Spinal cord (tissue), 10 donors: ENCODE measurements around the gene SMOC1. TPM values are rescaled to one million over a fixed set of nuclear protein-coding genes. Genes with fewer than 3 reads are reported as not detected.
A peak's percentile ranks its signal among the peaks of the same experiment; 100 is the strongest.

ENCODE experiments used
- DNase-seq, 6 donors: peaks; one replicate each; pipeline versions ENCODE4 v3.0.0 to v3.0.0-alpha.2; 2013 to 2015; ENCODE audit warnings: low spot score in 6 of 6, low read depth in 4 of 6
- H3K27ac ChIP-seq: one replicate; pipeline ENCODE4 v1.5.1; 2013; ENCODE audit warnings: low read depth, low read length, control low read depth
- H3K27me3 ChIP-seq: one replicate; pipeline ENCODE4 v1.6.1; 2013; ENCODE audit warnings: low read length; ENCODE audit not compliant: control insufficient read depth, insufficient read depth
- H3K36me3 ChIP-seq: one replicate; pipeline ENCODE4 v1.6.1; 2013; ENCODE audit warnings: low read length; ENCODE audit not compliant: control insufficient read depth, insufficient read depth
- H3K4me1 ChIP-seq: one replicate; pipeline ENCODE4 v1.6.1; 2013; ENCODE audit warnings: low read length; ENCODE audit not compliant: control insufficient read depth, insufficient read depth
- H3K4me3 ChIP-seq: one replicate; pipeline ENCODE4 v1.5.1; 2013; ENCODE audit warnings: low read depth, low read length, control low read depth
- H3K9me3 ChIP-seq: one replicate; pipeline ENCODE4 v1.6.1; 2013; ENCODE audit warnings: low read length; ENCODE audit not compliant: control insufficient read depth, insufficient read depth
- WGBS: methylation state at CpG from one replicate; pipeline ENCODE4 v1.1.5; 2013; ENCODE audit warnings: missing lambda C conversion rate; ENCODE audit not compliant: insufficient coverage; 5-methylcytosine and 5-hydroxymethylcytosine counted together
- polyA plus RNA-seq, 2 donors: library from polyadenylated mRNA; unstranded; fragments of 120-200 nt; gene quantifications; one replicate each; pipeline ENCODE4 v1.2.1, GENCODE V29; 2013; ENCODE audit not compliant: insufficient read length in 2 of 2
- total RNA-seq, 2 donors: library from RNA; depleted of rRNA in 1 of 2; stranded (reverse); fragments of 120-200 nt in 1 of 2; fragments of >200 nt in 1 of 2; gene quantifications; one replicate each; pipeline versions ENCODE4 v1.2.3 to v1.2.4, GENCODE V29; 2013 to 2014
- donor health status: healthy.

SMOC1 gene
- total and polyA plus RNA-seq, 4 donors: 52.2 to 189 (median 111) TPM

DNA sequence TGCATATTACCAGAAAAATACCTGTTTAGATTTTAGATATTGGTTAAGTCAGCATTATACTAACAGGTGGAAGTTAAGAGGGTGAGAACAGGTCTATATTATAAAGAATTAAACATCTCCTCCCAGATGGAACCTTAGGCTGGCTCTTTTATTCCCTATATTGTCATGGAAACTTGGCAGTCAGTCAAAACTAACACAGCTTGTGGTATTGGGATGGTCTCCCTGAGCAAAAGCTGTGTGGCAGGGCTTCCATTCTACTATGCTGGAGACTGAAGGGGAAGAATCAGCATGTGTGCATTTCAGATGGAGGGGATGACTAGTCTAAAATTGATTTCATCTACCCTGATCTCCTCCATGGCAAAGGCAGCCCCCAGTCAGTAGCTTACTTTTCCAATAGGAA lies 66.7 kb downstream of the SMOC1 start:
- no peak overlapping the region for H3K4me3 ChIP-seq
- peaks cover 19% of the 10 kb centered on the region for H3K4me1 ChIP-seq
- H3K36me3 ChIP-seq: no peaks in the 10 kb centered on the region
- H3K27me3 ChIP-seq: no peaks in the 10 kb centered on the region
- peak in 2 of 6 donors; percentile 86 to 90 for DNase-seq
- H3K9me3 ChIP-seq: peaks cover 3% of the 10 kb centered on the region
- H3K27ac ChIP-seq: no peak overlapping the region

DNA sequence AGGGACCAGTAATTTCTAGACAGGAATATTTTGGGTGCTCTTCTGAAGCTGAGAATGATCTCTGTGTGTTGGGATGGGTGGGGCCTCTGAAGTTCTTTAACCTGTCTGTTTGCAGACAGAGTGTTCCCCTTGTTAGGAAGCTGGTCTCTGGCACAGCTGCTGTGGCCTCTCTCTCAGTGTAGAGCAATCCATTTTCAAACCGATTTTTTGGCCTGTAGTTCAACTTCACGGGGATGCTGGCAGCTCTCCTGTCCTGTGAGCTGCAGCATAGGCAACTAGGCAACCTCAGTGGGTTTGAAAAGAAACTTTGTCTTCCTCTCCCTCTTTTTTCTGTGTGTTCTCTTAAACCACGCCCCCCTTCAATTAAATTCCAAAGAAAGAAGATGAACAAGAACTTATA lies 69.1 kb downstream of the SMOC1 start:
- Histone ChIP-seq H3K9me3 (peaks cover 3% of the 10 kb centered on the region), H3K36me3 (peaks cover 1% of the 10 kb centered on the region), H3K4me3 (no peak overlapping the region), H3K4me1 (peaks cover 25% of the 10 kb centered on the region), H3K27ac (peak overlapping the region; percentile 10), H3K27me3 (no peaks in the 10 kb centered on the region)
- peak in 2 of 6 donors; percentile 70 to 73 for DNase-seq
- WGBS: 35% methylated on average over 2 of the region's 3 CpGs

DNA sequence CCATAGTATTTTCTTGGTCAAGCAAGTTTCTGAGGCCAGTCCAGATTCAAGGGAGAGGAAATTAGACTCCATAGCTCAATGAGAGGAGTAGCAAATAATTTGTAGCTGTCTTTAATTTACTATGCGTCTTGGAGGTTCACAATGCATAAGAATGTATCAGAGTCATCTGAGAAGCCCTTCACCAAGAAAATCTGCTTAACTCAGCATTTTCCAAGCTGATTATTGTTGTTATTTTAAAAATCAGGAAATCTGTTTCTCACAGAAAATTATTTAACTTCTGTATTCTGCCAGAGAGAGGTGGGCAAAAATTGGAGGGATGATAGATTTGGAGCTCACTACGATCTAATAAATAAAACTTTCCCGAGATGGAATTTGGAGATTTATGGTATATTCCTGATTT lies 72.0 kb downstream of the SMOC1 start:
- H3K4me3 ChIP-seq: no peak overlapping the region
- 95% methylated on average over 2 of the region's 3 CpGs for whole genome bisulfite sequencing
- peaks cover 8% of the 10 kb centered on the region for H3K36me3 ChIP-seq
- no peaks in the 10 kb centered on the region for H3K9me3 ChIP-seq
- DNase-seq: no peak
- H3K27me3 ChIP-seq: no peaks in the 10 kb centered on the region
- peaks cover 44% of the 10 kb centered on the region for H3K4me1 ChIP-seq
- H3K27ac ChIP-seq: no peak overlapping the region

DNA sequence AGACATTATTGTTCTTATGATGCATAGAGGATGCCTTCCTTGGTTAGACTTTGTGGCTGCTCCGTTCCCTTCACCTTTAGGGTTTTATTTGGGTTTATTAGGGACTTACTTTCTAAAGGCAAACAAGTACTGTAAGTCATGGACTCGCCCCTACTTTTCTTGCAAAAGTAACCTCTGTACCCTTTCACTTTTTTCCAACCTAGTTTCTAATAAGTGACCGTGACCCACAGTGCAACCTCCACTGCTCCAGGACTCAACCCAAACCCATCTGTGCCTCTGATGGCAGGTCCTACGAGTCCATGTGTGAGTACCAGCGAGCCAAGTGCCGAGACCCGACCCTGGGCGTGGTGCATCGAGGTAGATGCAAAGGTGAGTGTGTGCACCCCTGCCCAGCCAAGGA lies 72.7 kb downstream of the SMOC1 start:
- Histone ChIP-seq H3K36me3 (peaks cover 8% of the 10 kb centered on the region), H3K27me3 (no peaks in the 10 kb centered on the region), H3K9me3 (no peaks in the 10 kb centered on the region), H3K4me3 (no peak overlapping the region), H3K4me1 (peaks cover 44% of the 10 kb centered on the region), H3K27ac (no peak overlapping the region)
- WGBS: 94% methylated on average over 7 of the region's 9 CpGs
- no peak for DNase-seq

DNA sequence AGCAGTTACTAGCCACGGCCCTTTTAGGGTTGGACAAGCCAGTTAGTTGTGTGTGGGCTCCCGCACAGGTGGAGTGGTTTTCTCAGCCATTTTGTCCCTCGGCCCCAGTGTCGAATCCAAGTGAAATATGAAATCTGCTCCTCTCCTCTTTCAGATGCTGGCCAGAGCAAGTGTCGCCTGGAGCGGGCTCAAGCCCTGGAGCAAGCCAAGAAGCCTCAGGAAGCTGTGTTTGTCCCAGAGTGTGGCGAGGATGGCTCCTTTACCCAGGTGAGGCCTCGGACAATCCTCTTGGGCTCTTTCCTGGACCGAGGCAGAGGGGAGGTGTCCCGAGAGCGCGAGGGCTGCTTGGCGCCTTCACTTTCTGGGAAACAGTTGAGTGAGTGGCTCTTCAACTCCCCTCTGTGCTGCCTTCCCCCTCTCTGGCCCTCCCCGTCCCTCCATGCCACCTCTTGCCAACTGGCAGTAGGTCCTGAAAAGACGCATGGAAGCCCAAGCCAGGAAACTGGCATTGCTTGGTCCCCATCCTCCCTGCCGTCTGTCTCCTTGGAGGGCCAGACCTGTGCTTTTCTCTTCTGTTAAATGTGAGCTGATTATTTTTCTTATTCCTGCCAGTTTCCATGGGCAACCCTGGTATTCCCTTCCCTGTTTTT lies 74.2 kb downstream of the SMOC1 start:
- H3K9me3 ChIP-seq: no peaks in the 10 kb centered on the region
- peak overlapping the region; percentile 26 for H3K27ac ChIP-seq
- WGBS: 70% methylated on average over 13 of the region's 16 CpGs
- no peaks in the 10 kb centered on the region for H3K27me3 ChIP-seq
- DNase-seq: peak in 4 of 6 donors; percentile 49 to 97 (median 77)
- no peak overlapping the region for H3K4me3 ChIP-seq
- peaks cover 8% of the 10 kb centered on the region for H3K36me3 ChIP-seq
- peaks cover 44% of the 10 kb centered on the region for H3K4me1 ChIP-seq

DNA sequence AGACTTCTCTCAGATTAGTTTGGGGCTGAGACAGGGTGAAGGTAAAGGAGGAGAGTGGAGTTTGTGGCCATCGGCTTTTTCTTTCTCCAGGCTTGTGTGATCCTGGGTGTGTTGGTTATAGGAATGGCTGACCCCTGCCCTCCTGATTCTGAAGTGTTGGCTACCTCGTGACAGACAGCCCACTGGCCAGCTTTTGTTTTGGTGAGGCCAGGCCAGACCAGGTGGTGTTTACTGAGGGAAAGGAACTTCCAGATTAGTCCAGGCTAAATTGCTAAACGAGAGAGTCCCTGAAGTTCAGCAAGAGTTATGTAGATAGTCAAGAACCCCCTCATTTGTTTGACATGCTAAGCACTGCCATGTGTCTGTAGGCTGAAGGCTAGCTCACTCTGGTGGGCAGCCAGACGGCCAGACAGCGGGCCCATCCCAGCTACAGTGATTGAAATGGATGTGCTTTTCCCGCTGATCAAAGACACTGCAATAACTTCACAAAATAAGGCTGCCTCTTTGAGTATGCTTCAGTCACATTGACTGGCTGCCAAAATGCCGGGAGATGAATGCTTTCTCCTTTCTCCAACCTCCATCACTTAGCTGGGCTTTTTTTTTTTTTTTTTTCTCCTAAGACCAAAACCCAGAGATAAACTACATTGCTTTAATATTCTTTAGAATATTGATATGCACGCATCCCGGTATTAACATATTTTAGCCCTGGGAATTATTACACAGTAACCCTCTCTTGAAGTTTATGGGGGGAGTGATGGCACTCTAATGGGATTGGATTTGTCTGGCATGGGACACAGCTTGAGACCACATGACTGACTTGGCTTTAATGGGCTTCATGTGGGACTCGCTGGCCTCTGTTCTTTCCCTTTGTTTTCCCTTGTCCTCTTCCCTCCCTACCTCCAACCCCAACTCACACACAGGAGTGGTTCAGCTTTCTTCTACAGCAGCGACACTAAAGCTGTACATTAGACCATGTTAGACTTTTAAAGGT lies 76.9 kb downstream of the SMOC1 start:
- no peak overlapping the region for H3K4me3 ChIP-seq
- H3K9me3 ChIP-seq: no peaks in the 10 kb centered on the region
- peak in 2 of 6 donors; percentile 77 to 89 for DNase-seq
- WGBS: 38% methylated on average over 7 of the region's 11 CpGs
- H3K4me1 ChIP-seq: peaks cover 32% of the 10 kb centered on the region
- no peaks in the 10 kb centered on the region for H3K27me3 ChIP-seq
- no peak overlapping the region for H3K27ac ChIP-seq
- H3K36me3 ChIP-seq: peaks cover 8% of the 10 kb centered on the region

DNA sequence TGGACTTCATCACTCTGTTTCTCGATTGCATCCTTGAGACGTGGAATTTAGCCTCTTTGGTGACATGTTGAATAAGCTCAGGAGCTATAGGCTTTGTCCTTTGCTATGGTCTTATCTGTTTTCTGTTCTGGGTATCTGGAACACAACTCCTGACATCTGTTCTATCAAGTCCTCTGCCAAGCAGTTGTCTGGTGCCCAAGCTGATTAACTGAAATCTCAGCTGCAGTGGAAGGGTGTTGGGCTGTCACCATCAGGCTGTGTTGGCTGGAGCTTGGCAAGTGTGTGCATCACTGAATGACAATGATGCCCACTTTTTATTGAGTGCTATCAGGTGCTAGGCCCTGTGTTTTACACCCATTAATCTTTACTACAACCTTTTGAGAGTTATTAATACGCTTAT lies 77.8 kb downstream of the SMOC1 start:
- Histone ChIP-seq H3K27me3 (no peaks in the 10 kb centered on the region), H3K27ac (no peak overlapping the region), H3K4me1 (peaks cover 30% of the 10 kb centered on the region), H3K36me3 (peaks cover 8% of the 10 kb centered on the region), H3K9me3 (no peaks in the 10 kb centered on the region), H3K4me3 (no peak overlapping the region)
- DNase-seq: peak in 2 of 6 donors; percentile 61 to 84
- WGBS: no CpG with 5 or more reads among the region's 3 CpGs

DNA sequence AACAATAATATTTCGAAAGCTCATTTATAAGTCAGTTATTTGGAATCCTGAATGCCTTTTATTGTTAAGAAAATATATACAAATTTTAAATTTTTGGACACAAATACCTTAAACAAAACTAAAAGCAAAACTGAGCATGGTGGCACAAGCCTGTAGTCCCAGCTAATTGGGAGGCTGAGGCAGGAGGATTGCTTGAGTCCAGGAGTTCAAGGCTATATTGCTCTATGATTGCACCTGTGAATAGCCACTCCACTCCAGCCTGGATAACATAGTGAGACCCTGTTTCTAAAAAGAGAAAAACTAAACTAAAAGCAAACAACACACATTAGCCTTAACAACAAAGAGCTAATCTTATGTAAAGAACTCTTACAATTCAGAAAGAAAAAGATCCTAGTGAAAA lies 78.8 kb downstream of the SMOC1 start:
- Histone ChIP-seq H3K9me3 (no peaks in the 10 kb centered on the region), H3K27me3 (no peaks in the 10 kb centered on the region), H3K27ac (no peak overlapping the region), H3K4me3 (no peak overlapping the region), H3K4me1 (peaks cover 27% of the 10 kb centered on the region), H3K36me3 (peaks cover 8% of the 10 kb centered on the region)
- WGBS: no CpG with 5 or more reads among the region's 1 CpG
- no peak for DNase-seq

DNA sequence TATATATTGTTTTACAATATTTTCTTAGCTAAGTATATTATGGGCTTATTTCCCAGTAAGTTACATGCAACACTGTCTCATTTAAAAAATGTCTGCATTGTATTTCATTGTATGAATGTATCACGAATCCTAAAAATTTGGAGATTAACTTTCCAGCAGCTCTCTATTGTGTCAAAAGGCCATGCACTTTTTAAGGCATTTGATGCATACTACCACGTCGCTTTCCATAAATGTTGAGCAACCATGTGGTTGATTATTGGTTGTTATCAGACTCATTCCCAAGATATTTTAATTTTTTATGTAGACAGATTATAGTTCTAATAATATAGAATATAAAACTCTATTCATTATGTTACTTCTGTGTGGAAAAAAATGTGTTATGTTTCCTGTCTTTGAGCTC lies 79.9 kb downstream of the SMOC1 start:
- no peaks in the 10 kb centered on the region for H3K27me3 ChIP-seq
- no CpG with 5 or more reads among the region's 3 CpGs for WGBS
- no peak for DNase-seq
- H3K9me3 ChIP-seq: no peaks in the 10 kb centered on the region
- no peak overlapping the region for H3K27ac ChIP-seq
- H3K36me3 ChIP-seq: peaks cover 4% of the 10 kb centered on the region
- peaks cover 25% of the 10 kb centered on the region for H3K4me1 ChIP-seq
- no peak overlapping the region for H3K4me3 ChIP-seq
